ENCODE results near the gene MCC. TPM values are rescaled to one million over a fixed set of nuclear protein-coding genes. Genes with fewer than 3 reads are reported as not detected.
A peak's percentile ranks its signal among the peaks of the same experiment; 100 is the strongest.

Gene MCC
- total and polyA plus RNA-seq, 2 donors (not counting 1 experiment from before 2014, with no cell fraction given), result 3.2 to 41.3 TPM

- Histone ChIP-seq H3K27ac (ENCODE audit: insufficient read depth, low read length) (no peak overlapping the region), H3K79me2 (ENCODE audit: control insufficient read depth, insufficient read depth, low read length) (no peaks in the 10 kb centered on the region), H2AFZ (ENCODE audit: low read length) (no peak overlapping the region), H3K27me3 (ENCODE audit: control insufficient read depth, insufficient read depth, low read length) (no peaks in the 10 kb centered on the region), H3K36me3 (ENCODE audit: control insufficient read depth, insufficient read depth, low read length) (no peaks in the 10 kb centered on the region), H3K4me1 (ENCODE audit: control insufficient read depth, extremely low read depth, insufficient read depth, low read length) (no peaks in the 10 kb centered on the region), H3K4me2 (ENCODE audit: extremely low read depth, insufficient read depth, low read length) (no peak overlapping the region), H3K9me3 (ENCODE audit: control insufficient read depth, insufficient read depth, low read depth, low read length) (no peaks in the 10 kb centered on the region), H3K4me3 (replicated peaks in 1 of 4; ENCODE audit: control extremely low read depth in 1 of 4, insufficient read depth in 1 of 4, low read depth in 3 of 4, low read length in 4 of 4) (no peak overlapping the region), H3K9ac (ENCODE audit: insufficient read depth, low read length) (no peak overlapping the region), H4K20me1 (ENCODE audit: control insufficient read depth, extremely low read depth, insufficient read depth, low read length) (no peaks in the 10 kb centered on the region)
- peak in 1 of 2 donors; percentile 14 for DNase-seq (ENCODE audit: low read depth in 2 of 2)
- TF ChIP-seq CTCF (conservative IDR thresholded peaks at IDR 0.05 in 1 of 2, IDR thresholded peaks at IDR 0.05 in 1 of 2; ENCODE audit: low read depth in 1 of 2, low read length in 2 of 2) (no peak), EZH2 (IDR thresholded peaks at IDR 0.05; ENCODE audit: low read length, missing control alignments) (no peak)
Observed at GRCh38 chr5:113480243-113480642, 8.0 kb downstream of the MCC start.

GRCh38 chr5:113478691-113479090 is 9.6 kb downstream of the MCC start:
- Histone ChIP-seq H3K4me1 (ENCODE audit: control insufficient read depth, extremely low read depth, insufficient read depth, low read length) (no peaks in the 10 kb centered on the region), H3K36me3 (ENCODE audit: control insufficient read depth, insufficient read depth, low read length) (no peaks in the 10 kb centered on the region), H2AFZ (ENCODE audit: low read length) (no peak overlapping the region), H3K27ac (ENCODE audit: insufficient read depth, low read length) (no peak overlapping the region), H3K79me2 (ENCODE audit: control insufficient read depth, insufficient read depth, low read length) (no peaks in the 10 kb centered on the region), H3K4me3 (replicated peaks in 1 of 4; ENCODE audit: control extremely low read depth in 1 of 4, insufficient read depth in 1 of 4, low read depth in 3 of 4, low read length in 4 of 4) (no peak overlapping the region), H3K27me3 (ENCODE audit: control insufficient read depth, insufficient read depth, low read length) (no peaks in the 10 kb centered on the region), H3K9me3 (ENCODE audit: control insufficient read depth, insufficient read depth, low read depth, low read length) (no peaks in the 10 kb centered on the region), H3K9ac (ENCODE audit: insufficient read depth, low read length) (no peak overlapping the region), H3K4me2 (ENCODE audit: extremely low read depth, insufficient read depth, low read length) (no peak overlapping the region), H4K20me1 (ENCODE audit: control insufficient read depth, extremely low read depth, insufficient read depth, low read length) (no peaks in the 10 kb centered on the region)
- DNase-seq (ENCODE audit: low read depth in 2 of 2), result no peak
- TF ChIP-seq EZH2 (IDR thresholded peaks at IDR 0.05; ENCODE audit: low read length, missing control alignments) (no peak), CTCF (conservative IDR thresholded peaks at IDR 0.05 in 1 of 2, IDR thresholded peaks at IDR 0.05 in 1 of 2; ENCODE audit: low read depth in 1 of 2, low read length in 2 of 2) (no peak)

GRCh38 chr5:113474100-113474728 is 14.0 kb downstream of the MCC start:
- H3K4me3 ChIP-seq (replicated peaks in 1 of 4; ENCODE audit: control extremely low read depth in 1 of 4, insufficient read depth in 1 of 4, low read depth in 3 of 4, low read length in 4 of 4), result no peak overlapping the region
- H2AFZ ChIP-seq (ENCODE audit: low read length), result no peak overlapping the region
- H3K79me2 ChIP-seq (ENCODE audit: control insufficient read depth, insufficient read depth, low read length), result no peaks in the 10 kb centered on the region
- H3K4me2 ChIP-seq (ENCODE audit: extremely low read depth, insufficient read depth, low read length), result no peak overlapping the region
- no peaks in the 10 kb centered on the region for H3K4me1 ChIP-seq (ENCODE audit: control insufficient read depth, extremely low read depth, insufficient read depth, low read length)
- TF ChIP-seq EZH2 (IDR thresholded peaks at IDR 0.05; ENCODE audit: low read length, missing control alignments) (no peak), CTCF (conservative IDR thresholded peaks at IDR 0.05 in 1 of 2, IDR thresholded peaks at IDR 0.05 in 1 of 2; ENCODE audit: low read depth in 1 of 2, low read length in 2 of 2) (no peak)
- H3K27me3 ChIP-seq (ENCODE audit: control insufficient read depth, insufficient read depth, low read length), result no peaks in the 10 kb centered on the region
- H3K27ac ChIP-seq (ENCODE audit: insufficient read depth, low read length), result no peak overlapping the region
- no peaks in the 10 kb centered on the region for H3K36me3 ChIP-seq (ENCODE audit: control insufficient read depth, insufficient read depth, low read length)
- no peaks in the 10 kb centered on the region for H3K9me3 ChIP-seq (ENCODE audit: control insufficient read depth, insufficient read depth, low read depth, low read length)
- H4K20me1 ChIP-seq (ENCODE audit: control insufficient read depth, extremely low read depth, insufficient read depth, low read length), result no peaks in the 10 kb centered on the region
- no peak overlapping the region for H3K9ac ChIP-seq (ENCODE audit: insufficient read depth, low read length)
- DNase-seq (ENCODE audit: low read depth in 2 of 2), result no peak
